ENCODE measurements around the gene HSPB2.

HSPB2 gene

DNA sequence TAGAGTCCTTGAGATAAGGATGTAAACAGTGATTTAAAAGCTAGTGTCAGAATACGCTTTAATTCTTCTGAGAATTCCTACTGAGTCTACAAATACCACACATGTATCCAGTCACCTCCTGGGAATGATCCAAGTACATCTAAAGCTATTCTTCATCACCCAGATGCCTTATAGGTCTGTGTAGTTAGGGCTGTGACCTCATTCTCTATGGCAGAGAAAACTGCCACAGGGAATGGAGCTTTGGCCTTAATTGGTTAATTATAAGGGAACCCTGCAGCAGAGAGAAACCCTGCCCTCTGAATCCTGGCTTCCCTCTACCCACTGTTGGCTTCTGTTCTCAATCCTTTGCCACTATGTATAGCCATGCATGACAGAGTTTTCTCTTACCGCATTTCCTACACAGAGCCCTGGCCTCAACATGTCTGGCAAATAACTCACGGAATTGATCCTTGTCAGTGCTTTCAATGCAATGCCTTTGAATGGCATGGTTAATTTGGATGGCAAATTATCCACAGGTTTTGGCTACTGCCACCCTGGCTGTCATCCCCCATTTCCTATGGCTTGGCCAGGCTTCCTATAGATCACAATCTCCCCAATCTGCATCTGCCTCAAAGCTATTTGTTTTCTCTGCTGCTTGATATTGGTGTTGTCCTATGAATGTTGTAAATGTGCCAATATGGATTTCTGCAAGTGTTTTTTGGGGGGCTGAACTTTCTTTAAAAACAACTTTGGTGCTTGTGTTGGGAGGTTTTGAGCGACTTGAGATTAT, 27.5 kb downstream of the HSPB2 start:
- no peak for DNase-seq (ENCODE audit: low read depth)

DNA sequence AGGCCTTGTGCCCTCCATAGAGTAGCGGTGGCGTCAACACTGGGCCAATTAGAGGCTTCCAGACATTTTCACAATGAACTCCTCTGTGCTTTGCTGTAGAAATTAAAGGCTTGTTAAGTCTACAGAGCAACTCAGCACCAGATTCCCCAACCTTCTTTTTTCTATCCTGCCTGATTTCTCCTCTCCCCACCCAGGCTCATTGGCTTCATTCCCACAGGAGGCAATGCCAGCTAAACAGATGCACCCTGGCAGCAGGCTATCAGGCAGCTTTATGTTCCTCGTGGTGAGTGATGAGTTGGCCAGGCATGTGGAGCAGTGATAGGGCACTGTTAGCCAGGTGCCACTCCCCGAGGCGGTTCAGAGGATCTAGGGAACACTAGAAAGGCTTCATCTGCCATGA, 29.4 kb downstream of the HSPB2 start:
- no peak for DNase-seq (ENCODE audit: low read depth)

DNA sequence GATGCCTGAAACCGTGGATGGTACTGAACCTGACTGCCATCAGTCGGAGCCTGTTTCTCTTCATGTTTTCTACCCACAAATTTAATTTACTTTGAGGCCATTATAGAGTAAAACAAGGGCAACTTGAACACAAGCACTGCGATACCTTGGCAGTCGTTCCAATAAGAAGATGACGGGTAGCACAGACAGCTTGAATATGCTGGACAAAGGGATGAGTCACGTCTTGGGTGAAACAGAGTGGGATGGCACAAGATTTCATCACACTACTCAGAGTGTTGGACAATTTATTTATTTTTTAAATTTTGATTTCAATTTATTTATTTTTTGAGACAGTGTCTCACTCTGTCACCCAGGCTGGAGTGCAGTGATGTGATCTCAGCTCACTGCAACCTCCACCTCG, 30.3 kb downstream of the HSPB2 start:
- DNase-seq (ENCODE audit: low read depth): no peak

- no peak for DNase-seq (ENCODE audit: low read depth)
Observed at GRCh38 chr11:111944139-111944538, 31.6 kb downstream of the HSPB2 start.

- no peak for DNase-seq (ENCODE audit: low read depth)
Observed at GRCh38 chr11:111944651-111945051, 32.1 kb downstream of the HSPB2 start.

GRCh38 chr11:111945198-111945597, 32.7 kb downstream of the HSPB2 start:
- DNase-seq (ENCODE audit: low read depth): no peak

DNA sequence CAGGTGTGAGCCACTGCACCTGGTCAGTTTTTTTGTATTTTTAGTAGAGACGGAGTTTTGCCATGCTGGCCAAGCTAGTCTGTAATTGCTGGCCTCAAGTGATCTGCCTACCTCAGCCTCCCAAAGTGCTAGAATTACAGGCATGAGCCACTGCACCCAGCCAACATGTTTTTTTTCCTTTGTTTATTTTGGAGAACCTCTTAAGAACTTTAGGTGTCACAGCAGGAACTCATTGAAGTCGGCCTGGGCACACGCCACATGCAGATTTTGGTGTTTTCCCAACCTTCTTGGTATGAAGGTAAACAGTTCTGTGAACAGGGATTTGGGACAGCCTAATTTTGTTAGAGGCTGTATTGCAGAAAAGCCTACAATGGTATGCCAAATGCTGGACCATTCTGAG, 34.0 kb downstream of the HSPB2 start:
- DNase-seq (ENCODE audit: low read depth): no peak

DNA sequence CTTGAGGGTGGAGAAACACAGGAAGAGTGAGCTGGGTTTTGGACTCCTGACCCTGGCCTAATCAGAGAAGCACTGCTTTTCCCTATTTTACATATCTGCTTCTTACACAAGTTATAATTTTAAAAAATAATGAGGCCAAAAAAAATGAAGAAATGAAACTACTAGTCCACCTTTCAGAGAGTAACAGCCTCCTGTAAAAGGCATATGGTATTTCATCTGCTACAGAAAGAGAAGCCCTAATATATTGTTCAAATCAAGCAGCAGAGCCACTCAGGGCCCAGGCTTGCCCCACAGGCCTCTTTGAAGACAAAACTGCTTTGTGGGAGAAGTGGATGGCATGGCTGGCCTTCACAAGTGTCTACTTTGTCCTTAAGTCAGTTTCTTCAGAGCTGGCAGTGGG, 34.6 kb downstream of the HSPB2 start:
- no peak for DNase-seq (ENCODE audit: low read depth)

- DNase-seq (ENCODE audit: low read depth): no peak
Observed at GRCh38 chr11:111949519-111950426, 37.2 kb downstream of the HSPB2 start.

GRCh38 chr11:111951565-111951964, 39.0 kb downstream of the HSPB2 start:
- no peak for DNase-seq (ENCODE audit: low read depth)

DNA sequence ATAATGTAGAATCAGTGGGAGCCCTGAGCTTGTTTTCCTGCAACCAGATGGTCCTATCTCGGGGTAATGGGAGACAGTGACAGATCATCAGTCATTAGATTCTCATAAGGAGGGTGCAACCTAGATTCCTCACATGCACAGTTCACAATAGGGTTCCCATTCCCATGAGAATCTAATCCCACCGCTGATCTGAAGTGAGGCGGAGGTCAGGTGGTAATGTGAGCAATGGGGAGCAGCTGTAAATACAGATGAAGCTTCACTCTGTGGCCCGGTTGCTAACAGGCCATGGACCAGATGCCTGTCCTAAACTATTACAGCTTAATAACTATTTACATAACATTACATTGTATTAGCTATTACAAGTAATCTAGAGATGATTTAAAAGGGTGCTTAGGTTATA, 41.6 kb downstream of the HSPB2 start:
- DNase-seq (ENCODE audit: low read depth): no peak

DNA sequence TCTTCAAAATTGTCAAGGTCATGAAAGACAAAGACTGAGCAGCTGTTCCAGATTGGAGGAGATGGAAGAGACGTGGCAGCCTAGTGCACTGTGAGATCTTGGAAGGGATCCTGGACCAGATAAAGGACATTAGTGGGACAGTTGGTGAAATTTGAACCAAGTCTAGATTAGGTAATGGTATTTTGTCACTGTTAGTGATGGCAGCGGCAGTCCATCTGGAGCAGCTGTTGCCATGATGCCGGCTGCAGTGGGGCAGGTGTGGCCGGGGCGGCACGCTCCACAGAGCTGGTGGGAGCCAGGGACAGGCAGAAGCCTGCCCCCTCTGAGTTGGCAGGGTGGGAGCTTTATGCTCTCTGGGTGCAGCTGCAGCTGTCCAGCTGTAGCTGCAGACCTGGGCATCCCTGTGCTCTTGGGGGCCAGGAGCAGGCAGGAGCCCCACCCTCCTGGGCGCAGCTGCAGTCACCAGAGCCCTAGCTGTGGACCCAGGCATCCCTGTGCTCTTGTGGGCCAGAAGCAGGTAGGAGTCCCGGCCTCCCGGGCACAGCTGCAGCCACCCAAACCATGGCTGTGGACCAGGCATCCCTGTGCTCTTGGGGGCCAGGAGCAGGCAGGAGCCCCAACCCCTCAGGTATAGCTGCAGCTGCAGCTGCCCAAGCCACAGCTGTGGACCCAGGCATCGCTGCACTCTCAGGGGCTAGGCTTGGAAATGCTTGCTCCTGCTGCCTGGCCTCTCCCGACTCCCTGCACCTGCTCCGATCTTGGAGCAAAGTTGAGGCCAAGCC, 45.3 kb downstream of the HSPB2 start:
- DNase-seq (ENCODE audit: low read depth): no peak

DNA sequence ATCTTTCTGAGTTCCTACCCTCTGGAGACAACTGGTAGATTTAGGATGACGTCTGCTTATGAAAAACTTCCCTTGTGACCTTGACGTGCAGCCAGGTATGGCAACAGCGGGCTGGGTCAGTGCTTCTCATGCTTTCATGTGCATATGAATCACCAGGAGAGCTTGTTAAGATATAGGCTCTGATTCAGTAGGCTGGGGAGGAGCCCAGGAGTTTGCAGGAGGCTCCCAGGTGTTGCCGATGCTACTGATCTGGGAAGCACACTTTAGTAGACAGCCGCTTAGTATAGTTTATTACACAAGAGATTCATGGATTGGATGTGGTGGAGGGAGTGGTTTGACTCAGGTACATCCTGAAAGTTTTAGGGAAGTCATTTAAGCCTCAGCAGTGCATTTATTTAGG, 48.4 kb downstream of the HSPB2 start:
- no peak for DNase-seq (ENCODE audit: low read depth)

DNA sequence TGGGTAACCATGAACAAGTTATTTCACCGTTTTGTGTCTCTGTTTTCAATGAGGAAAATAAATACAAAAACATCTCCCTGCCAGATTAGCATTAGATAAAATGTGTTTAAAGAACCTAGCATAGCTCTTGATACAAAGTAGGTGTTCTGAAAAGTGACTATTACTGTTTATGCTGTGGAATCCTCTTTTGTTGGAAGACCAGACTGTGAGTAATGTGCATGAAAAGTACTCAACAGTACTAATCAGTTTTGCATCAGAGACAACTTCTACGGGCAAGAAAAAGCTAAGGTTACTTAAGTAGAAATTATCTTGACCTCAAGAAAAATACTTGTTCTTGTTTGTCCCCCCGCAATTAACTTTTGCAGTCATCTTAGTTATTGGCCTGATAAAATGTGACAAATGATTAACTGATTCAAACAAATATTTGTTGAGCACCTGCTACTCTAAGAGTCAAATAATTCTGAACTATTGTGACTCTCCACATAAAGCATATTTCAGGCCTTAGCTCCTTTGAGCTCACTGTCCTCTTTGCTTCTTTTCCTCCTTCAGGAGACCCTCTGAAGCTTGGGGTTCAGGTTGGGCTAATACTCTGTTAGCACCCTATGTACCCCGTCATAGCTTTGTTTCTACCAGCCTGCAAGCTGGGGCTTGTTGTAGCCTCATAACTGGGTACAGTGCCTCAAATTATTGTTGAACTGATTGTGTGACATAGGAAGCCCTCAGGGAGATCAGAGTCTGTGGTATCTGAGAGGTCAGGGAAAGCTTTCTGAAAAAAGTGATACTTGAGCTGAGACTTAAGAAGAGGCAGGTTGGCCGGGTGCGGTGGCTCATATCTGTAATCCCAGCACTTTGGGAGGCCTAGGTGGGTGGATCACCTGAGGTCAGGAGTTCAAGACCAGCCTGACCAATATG, 49.1 kb downstream of the HSPB2 start:
- no peak for DNase-seq (ENCODE audit: low read depth)
